Erythroblast (primary cell): Measurements from ENCODE around the gene ZCCHC2.

ENCODE experiments used
- GATA1 ChIP-seq: IDR thresholded peaks from 2 replicates; pipeline ENCODE4 v1.6.1; 2011; ENCODE audit warnings: low read depth, mild to moderate bottlenecking, control low read depth, low read length, moderate library complexity
- POLR2A ChIP-seq: IDR thresholded peaks from 2 replicates; pipeline ENCODE4 v1.6.1; 2011; ENCODE audit warnings: mild to moderate bottlenecking, low read length

GRCh38 chr18:62531078-62531477, 8.3 kb downstream of the ZCCHC2 start:
- no peak for TF ChIP-seq POLR2A
- no peak for TF ChIP-seq GATA1
